K562 (cell line): ENCODE measurements around the gene SLC7A6. TPM values are rescaled to one million over a fixed set of nuclear protein-coding genes. Genes with fewer than 3 reads are reported as not detected.

Experiments
- CHD7 ChIP-seq: fragments of 200-600 bp; sonication (generic); IDR thresholded peaks from one replicate; pipeline ENCODE4 v1.6.1; 2012; ENCODE audit warnings: mild to moderate bottlenecking, low read depth, low read length, inconsistent platforms
- HMGXB4 ChIP-seq: sonication (generic); formaldehyde crosslinking; IDR thresholded peaks from 2 replicates; pipeline ENCODE4 v1.8.1; 2023; ENCODE audit warnings: mild to moderate bottlenecking, missing genetic modification reagents
- MED1 ChIP-seq: sonication (generic); formaldehyde crosslinking; IDR thresholded peaks from 2 replicates; pipeline ENCODE4 v1.8.1; 2023; ENCODE audit warnings: missing genetic modification reagents, borderline replicate concordance
- TCF15 ChIP-seq: fragments of 250-450 bp; sonication (Bioruptor Pico); IDR thresholded peaks from 2 replicates; pipeline ENCODE4 v1.8.0; 2022; ENCODE audit warnings: moderate library complexity, mild to moderate bottlenecking, inconsistent platforms
- ZNF318 ChIP-seq, 2 experiments: fragments of 450-650 bp; IDR thresholded peaks; 2 replicates each; pipeline ENCODE4 v1.6.1; 2016; ENCODE audit warnings: mild to moderate bottlenecking in 2 of 2, borderline replicate concordance in 1 of 2, low read depth in 1 of 2, moderate library complexity in 1 of 2
- polyA plus RNA-seq, 8 experiments: library from polyadenylated mRNA; depleted of rRNA in 4 of 8; stranded (reverse) in 5 of 8; unstranded in 3 of 8; fragments of >200 nt; fragmentation: Nextera tagmentation in 2 of 8; fragmentation: Illumina TruSeq in 1 of 8; extraction: Ambion mirVana in 2 of 8; extraction: Trizol in 1 of 8; gene quantifications; 2 replicates each; pipeline versions ENCODE4 v1.2.1 to v1.2.3, GENCODE V29; 2011 to 2014; ENCODE audit warnings: inconsistent platforms in 1 of 8, missing spikeins in 1 of 8
- total RNA-seq, 7 experiments: library from RNA; depleted of rRNA in 6 of 7; stranded (reverse); fragments of >200 nt in 6 of 7; fragmentation: Illumina TruSeq in 2 of 7; extraction: Trizol in 2 of 7; gene quantifications; 2 replicates each; pipeline versions ENCODE4 v1.2.1 to v1.2.3, GENCODE V29; 2011 to 2021; ENCODE audit warnings: low replicate concordance in 1 of 7

Gene SLC7A6
- total and polyA plus RNA-seq, 9 of the 15 experiments (the other 6 are each of a cell fraction or from before 2014, with no cell fraction given): 12.6 to 60.1 (median 29.8) TPM

- no peak for TF ChIP-seq HMGXB4 (CRISPR knock-in tag)
- no peak for TF ChIP-seq CHD7
- no peak for TF ChIP-seq ZNF318 (IDR thresholded peaks at IDR 0.05; ENCODE audit: borderline replicate concordance in 1 of 2, low read depth in 1 of 2)
- no peak for TF ChIP-seq TCF15
- no peak for TF ChIP-seq MED1 (CRISPR knock-in tag)
Measured at GRCh38 chr16:68339214-68339613, 74.9 kb downstream of the SLC7A6 start (continued).
